ENCODE data around the gene TACC2. TPM values are rescaled to one million over a fixed set of nuclear protein-coding genes. Genes with fewer than 3 reads are reported as not detected.

Gene TACC2
- total RNA-seq, 1 donor from 2014 or later: 37.6 TPM

DNA sequence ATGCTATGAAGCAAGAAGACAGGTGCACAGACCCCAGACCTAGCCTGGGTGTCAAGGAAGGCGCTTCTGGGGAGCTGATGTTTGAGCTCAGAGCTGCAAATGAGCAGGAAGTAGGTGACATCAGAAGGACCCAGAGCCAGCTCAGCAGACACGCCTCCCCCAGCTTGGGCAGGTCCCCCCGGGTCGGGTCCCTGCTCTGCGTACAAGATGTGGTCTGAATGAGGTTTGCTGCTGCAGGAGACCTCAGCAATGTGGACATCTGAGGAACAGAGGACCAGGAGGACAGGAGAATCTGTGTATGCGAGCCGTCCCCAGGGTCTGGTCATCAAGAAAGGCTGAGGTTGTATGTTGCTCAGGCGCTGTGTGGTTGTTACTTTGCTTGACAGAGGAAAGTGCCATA lies 51.8 kb downstream of the TACC2 start:
- Histone ChIP-seq H3K4me1 (ENCODE audit: control insufficient read depth in 3 of 3, insufficient read depth in 3 of 3, low read length in 3 of 3) (peaks cover 28 to 66% (median 54%) of the 10 kb centered on the region in 3 donors), H3K4me3 (ENCODE audit: low read length in 3 of 3) (no peak overlapping the region), H3K27me3 (ENCODE audit: control insufficient read depth in 3 of 3, insufficient read depth in 3 of 3, low read length in 3 of 3) (no peaks in the 10 kb centered on the region), H3K9ac (ENCODE audit: low read depth in 1 of 3, low read length in 3 of 3) (no peak overlapping the region), H3K9me3 (ENCODE audit: control insufficient read depth in 3 of 3, low read length in 3 of 3) (no peaks in the 10 kb centered on the region), H3K27ac (ENCODE audit: low read depth, low read length) (peak overlapping the region; percentile 52), H3K36me3 (ENCODE audit: control insufficient read depth in 3 of 3, insufficient read depth in 3 of 3, low read length in 3 of 3) (peaks cover 1 to 5% (median 4%) of the 10 kb centered on the region in 3 donors)

- peaks cover 25 to 63% (median 48%) of the 10 kb centered on the region in 3 donors for H3K4me1 ChIP-seq (ENCODE audit: control insufficient read depth in 3 of 3, insufficient read depth in 3 of 3, low read length in 3 of 3)
- H3K27me3 ChIP-seq (ENCODE audit: control insufficient read depth in 3 of 3, insufficient read depth in 3 of 3, low read length in 3 of 3): no peaks in the 10 kb centered on the region
- peak overlapping the region; percentile 85 for H3K27ac ChIP-seq (ENCODE audit: low read depth, low read length)
- no peaks in the 10 kb centered on the region for H3K9me3 ChIP-seq (ENCODE audit: control insufficient read depth in 3 of 3, low read length in 3 of 3)
- H3K9ac ChIP-seq (ENCODE audit: low read depth in 1 of 3, low read length in 3 of 3): no peak overlapping the region
- H3K4me3 ChIP-seq (ENCODE audit: low read length in 3 of 3): no peak overlapping the region
- no peaks in the 10 kb centered on the region for H3K36me3 ChIP-seq (ENCODE audit: control insufficient read depth in 3 of 3, insufficient read depth in 3 of 3, low read length in 3 of 3)
Measured at GRCh38 chr10:122042836-122043235, 53.9 kb downstream of the TACC2 start.

DNA sequence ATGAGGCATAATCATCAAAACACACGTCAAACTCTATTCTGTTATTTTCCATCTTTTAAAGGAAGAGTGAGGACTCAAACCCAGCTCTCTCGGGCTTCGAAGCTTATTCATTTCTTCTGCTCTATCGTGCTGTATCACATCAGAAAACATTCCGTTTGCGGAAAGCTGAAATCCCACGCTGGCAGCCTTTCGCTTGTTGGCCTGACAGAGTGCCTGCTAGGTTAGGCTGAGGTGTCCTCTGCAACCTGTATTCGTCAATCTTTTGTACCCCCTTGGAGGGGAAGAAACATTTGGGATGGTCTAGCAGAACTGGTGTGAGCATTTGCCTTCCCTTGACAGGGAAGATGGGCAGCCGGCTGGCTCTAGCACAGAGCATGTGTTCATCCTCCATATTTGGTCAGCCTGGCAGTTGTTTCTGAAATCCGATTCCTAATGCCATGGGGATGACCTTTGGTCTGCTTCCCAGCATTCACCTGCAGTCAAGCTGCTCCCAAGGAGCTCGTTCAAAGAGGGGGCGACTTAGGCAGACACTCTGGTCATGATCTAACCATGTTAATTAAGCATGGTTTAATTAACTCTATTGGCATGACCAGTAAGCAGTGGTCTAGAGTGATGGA lies 55.2 kb downstream of the TACC2 start:
- Histone ChIP-seq H3K9me3 (ENCODE audit: control insufficient read depth in 3 of 3, low read length in 3 of 3) (no peaks in the 10 kb centered on the region), H3K27me3 (ENCODE audit: control insufficient read depth in 3 of 3, insufficient read depth in 3 of 3, low read length in 3 of 3) (no peaks in the 10 kb centered on the region), H3K4me1 (ENCODE audit: control insufficient read depth in 3 of 3, insufficient read depth in 3 of 3, low read length in 3 of 3) (peaks cover 25 to 60% (median 46%) of the 10 kb centered on the region in 3 donors), H3K27ac (ENCODE audit: low read depth, low read length) (peak overlapping the region; percentile 85), H3K4me3 (ENCODE audit: low read length in 3 of 3) (peak overlapping the region; percentile 33 to 56 (median 55)), H3K9ac (ENCODE audit: low read depth in 1 of 3, low read length in 3 of 3) (peak overlapping the region; percentile 68 to 76 (median 70)), H3K36me3 (ENCODE audit: control insufficient read depth in 3 of 3, insufficient read depth in 3 of 3, low read length in 3 of 3) (peaks cover 0 to 2% (median 0%) of the 10 kb centered on the region in 3 donors)

DNA sequence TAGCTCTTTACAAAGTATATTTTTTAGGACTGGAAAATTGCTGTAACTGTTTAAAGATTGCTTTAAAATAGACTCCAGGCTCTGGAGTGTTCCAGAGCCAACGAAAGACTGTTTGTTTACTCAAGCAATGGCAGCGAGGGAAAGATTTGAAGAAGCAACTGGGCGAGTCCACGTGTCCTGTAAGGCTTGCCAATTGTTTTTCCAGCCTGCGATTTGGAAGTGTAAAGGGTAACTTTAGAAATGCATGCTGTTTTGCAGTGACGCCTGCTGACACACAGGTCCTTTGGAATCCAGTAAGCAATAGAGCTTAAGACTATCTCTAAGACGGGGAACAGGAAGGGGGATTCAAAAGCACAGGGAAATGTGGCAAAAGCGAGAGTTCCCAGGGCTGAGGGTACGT lies 55.8 kb downstream of the TACC2 start:
- Histone ChIP-seq H3K36me3 (ENCODE audit: control insufficient read depth in 3 of 3, insufficient read depth in 3 of 3, low read length in 3 of 3) (peaks cover 0 to 2% (median under 1%) of the 10 kb centered on the region in 3 donors), H3K9ac (ENCODE audit: low read depth in 1 of 3, low read length in 3 of 3) (peak overlapping the region; percentile 68 to 76 (median 70)), H3K4me1 (ENCODE audit: control insufficient read depth in 3 of 3, insufficient read depth in 3 of 3, low read length in 3 of 3) (peaks cover 25 to 57% (median 41%) of the 10 kb centered on the region in 3 donors), H3K4me3 (ENCODE audit: low read length in 3 of 3) (peak overlapping the region; percentile 54 to 57 (median 56)), H3K27ac (ENCODE audit: low read depth, low read length) (peak overlapping the region; percentile 85), H3K27me3 (ENCODE audit: control insufficient read depth in 3 of 3, insufficient read depth in 3 of 3, low read length in 3 of 3) (no peaks in the 10 kb centered on the region), H3K9me3 (ENCODE audit: control insufficient read depth in 3 of 3, low read length in 3 of 3) (no peaks in the 10 kb centered on the region)

DNA sequence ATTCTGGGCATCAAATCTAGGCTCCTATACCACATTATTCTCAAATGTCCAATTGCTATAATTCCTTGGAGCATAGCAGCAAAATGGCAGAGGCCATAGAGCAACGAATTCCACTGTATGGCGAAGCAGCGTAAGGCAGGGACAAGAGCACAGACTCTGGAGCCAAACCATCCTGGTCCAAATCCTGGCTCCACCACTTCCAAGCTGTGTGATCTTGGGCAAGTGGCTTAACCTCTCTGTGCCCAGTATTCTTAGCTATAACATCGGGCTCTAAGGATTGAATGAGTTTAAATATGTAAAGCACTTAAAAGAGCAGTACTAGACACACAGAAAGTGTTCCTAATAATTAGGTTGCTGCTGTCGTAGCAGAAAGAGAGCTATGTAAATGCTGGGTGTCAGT lies 56.2 kb downstream of the TACC2 start:
- Histone ChIP-seq H3K36me3 (ENCODE audit: control insufficient read depth in 3 of 3, insufficient read depth in 3 of 3, low read length in 3 of 3) (peaks cover 0 to 6% (median 2%) of the 10 kb centered on the region in 3 donors), H3K4me3 (ENCODE audit: low read length in 3 of 3) (peak overlapping the region; percentile 54 to 57 (median 56)), H3K9me3 (ENCODE audit: control insufficient read depth in 3 of 3, low read length in 3 of 3) (no peaks in the 10 kb centered on the region), H3K4me1 (ENCODE audit: control insufficient read depth in 3 of 3, insufficient read depth in 3 of 3, low read length in 3 of 3) (peaks cover 22 to 55% (median 36%) of the 10 kb centered on the region in 3 donors), H3K27me3 (ENCODE audit: control insufficient read depth in 3 of 3, insufficient read depth in 3 of 3, low read length in 3 of 3) (no peaks in the 10 kb centered on the region), H3K27ac (ENCODE audit: low read depth, low read length) (peak overlapping the region; percentile 85), H3K9ac (ENCODE audit: low read depth in 1 of 3, low read length in 3 of 3) (peak overlapping the region; percentile 68 to 76 (median 70))

- H3K9me3 ChIP-seq (ENCODE audit: control insufficient read depth in 3 of 3, low read length in 3 of 3): no peaks in the 10 kb centered on the region
- no peak overlapping the region for H3K4me3 ChIP-seq (ENCODE audit: low read length in 3 of 3)
- peaks cover 7 to 17% (median 11%) of the 10 kb centered on the region in 3 donors for H3K36me3 ChIP-seq (ENCODE audit: control insufficient read depth in 3 of 3, insufficient read depth in 3 of 3, low read length in 3 of 3)
- peaks cover 26 to 56% (median 34%) of the 10 kb centered on the region in 3 donors for H3K4me1 ChIP-seq (ENCODE audit: control insufficient read depth in 3 of 3, insufficient read depth in 3 of 3, low read length in 3 of 3)
- peak overlapping the region in 1 of 3 donors; percentile 33 for H3K9ac ChIP-seq (ENCODE audit: low read depth in 1 of 3, low read length in 3 of 3)
- peak overlapping the region; percentile 1 for H3K27ac ChIP-seq (ENCODE audit: low read depth, low read length)
- no peaks in the 10 kb centered on the region for H3K27me3 ChIP-seq (ENCODE audit: control insufficient read depth in 3 of 3, insufficient read depth in 3 of 3, low read length in 3 of 3)
Measured at GRCh38 chr10:122047560-122047959, 58.6 kb downstream of the TACC2 start.

GRCh38 chr10:122049076-122049475 lies 60.1 kb downstream of the TACC2 start:
- Histone ChIP-seq H3K4me3 (ENCODE audit: low read length in 3 of 3) (no peak overlapping the region), H3K9ac (ENCODE audit: low read depth in 1 of 3, low read length in 3 of 3) (peak overlapping the region in 1 of 3 donors; percentile 45), H3K9me3 (ENCODE audit: control insufficient read depth in 3 of 3, low read length in 3 of 3) (no peaks in the 10 kb centered on the region), H3K4me1 (ENCODE audit: control insufficient read depth in 3 of 3, insufficient read depth in 3 of 3, low read length in 3 of 3) (peaks cover 21 to 52% (median 31%) of the 10 kb centered on the region in 3 donors), H3K36me3 (ENCODE audit: control insufficient read depth in 3 of 3, insufficient read depth in 3 of 3, low read length in 3 of 3) (peaks cover 22 to 30% (median 25%) of the 10 kb centered on the region in 3 donors), H3K27me3 (ENCODE audit: control insufficient read depth in 3 of 3, insufficient read depth in 3 of 3, low read length in 3 of 3) (no peaks in the 10 kb centered on the region), H3K27ac (ENCODE audit: low read depth, low read length) (peak overlapping the region; percentile 36)

GRCh38 chr10:122050311-122050710 lies 61.3 kb downstream of the TACC2 start:
- peaks cover 13 to 56% (median 32%) of the 10 kb centered on the region in 3 donors for H3K4me1 ChIP-seq (ENCODE audit: control insufficient read depth in 3 of 3, insufficient read depth in 3 of 3, low read length in 3 of 3)
- H3K36me3 ChIP-seq (ENCODE audit: control insufficient read depth in 3 of 3, insufficient read depth in 3 of 3, low read length in 3 of 3): peaks cover 23 to 34% (median 30%) of the 10 kb centered on the region in 3 donors
- H3K27ac ChIP-seq (ENCODE audit: low read depth, low read length): no peak overlapping the region

DNA sequence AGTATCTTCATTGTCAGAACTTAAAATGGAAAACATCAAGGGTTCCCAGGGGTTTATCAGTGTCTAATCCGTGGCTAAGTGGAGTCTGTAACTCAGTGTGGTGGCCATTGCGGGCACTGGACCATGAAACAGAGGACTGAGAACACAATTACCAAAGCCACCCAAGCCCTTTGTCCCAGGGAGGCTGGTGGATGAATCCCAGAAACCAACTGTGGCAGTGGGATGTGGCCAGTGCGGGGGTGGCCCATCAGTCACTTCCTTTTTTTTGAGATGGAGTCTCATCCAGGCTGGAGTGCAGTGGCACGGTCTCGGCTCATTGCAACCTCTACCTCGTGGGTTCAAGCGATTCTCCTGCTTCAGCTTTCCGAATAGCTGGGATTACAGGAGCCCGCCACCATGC lies 61.8 kb downstream of the TACC2 start:
- Histone ChIP-seq H3K27ac (ENCODE audit: low read depth, low read length) (peak overlapping the region; percentile 37), H3K9ac (ENCODE audit: low read depth in 1 of 3, low read length in 3 of 3) (peak overlapping the region in 2 of 3 donors; percentile 47 to 57), H3K4me1 (ENCODE audit: control insufficient read depth in 3 of 3, insufficient read depth in 3 of 3, low read length in 3 of 3) (peaks cover 11 to 53% (median 28%) of the 10 kb centered on the region in 3 donors), H3K27me3 (ENCODE audit: control insufficient read depth in 3 of 3, insufficient read depth in 3 of 3, low read length in 3 of 3) (no peaks in the 10 kb centered on the region), H3K36me3 (ENCODE audit: control insufficient read depth in 3 of 3, insufficient read depth in 3 of 3, low read length in 3 of 3) (peaks cover 23 to 38% (median 35%) of the 10 kb centered on the region in 3 donors), H3K9me3 (ENCODE audit: control insufficient read depth in 3 of 3, low read length in 3 of 3) (no peaks in the 10 kb centered on the region), H3K4me3 (ENCODE audit: low read length in 3 of 3) (no peak overlapping the region)

More at GRCh38 chr10:122050311-122050710, 61.3 kb downstream of the TACC2 start:
- Histone ChIP-seq H3K27me3 (ENCODE audit: control insufficient read depth in 3 of 3, insufficient read depth in 3 of 3, low read length in 3 of 3) (no peaks in the 10 kb centered on the region), H3K9me3 (ENCODE audit: control insufficient read depth in 3 of 3, low read length in 3 of 3) (no peaks in the 10 kb centered on the region), H3K9ac (ENCODE audit: low read depth in 1 of 3, low read length in 3 of 3) (peak overlapping the region in 1 of 3 donors; percentile 1), H3K4me3 (ENCODE audit: low read length in 3 of 3) (no peak overlapping the region)
